Stimulated activated naive CD8-positive, alpha-beta T cell treated with anti-CD3 and anti-CD28 coated beads, Interleukin-15, Interleukin-2, amounts not matched to agents 100 U/mL and 50 U/mL, for 24 hours (primary cell): ENCODE data around the gene APOO.
A peak's percentile ranks its signal among the peaks of the same experiment; 100 is the strongest.
"Not testable (repeated sequence)": the region's sequence is repeated elsewhere in the genome, so short reads cannot be mapped to it uniquely, and the experiment has no call there.

Experiments used
- ATAC-seq: fragments of 150-1000 bp; cut with Tn5 transposase; one replicate; pipeline ENCODE4 v1.10.0; 2021
- DNase-seq: peaks from one replicate; pipeline ENCODE4 v3.0.0; 2021

Gene APOO

GRCh38 chrX:23861215-23861896 is 46.4 kb downstream of the APOO start:
- ATAC-seq = no peak

GRCh38 chrX:23859238-23859637 is 48.5 kb downstream of the APOO start:
- not testable (repeated sequence) for ATAC-seq, DNase-seq

More at GRCh38 chrX:23861215-23861896, 46.4 kb downstream of the APOO start:
- DNase-seq = peak; percentile 5

- DNase-seq = no peak
- no peak for ATAC-seq
Measured at GRCh38 chrX:23857935-23858334, 49.8 kb downstream of the APOO start.

- DNase-seq = no peak
- ATAC-seq = no peak
Measured at GRCh38 chrX:23857363-23857762, 50.4 kb downstream of the APOO start.

GRCh38 chrX:23855569-23855968 is 52.2 kb downstream of the APOO start:
- no peak for ATAC-seq
- DNase-seq = no peak

- ATAC-seq (no peak), DNase-seq (no peak)
Measured at GRCh38 chrX:23854945-23855344, 52.8 kb downstream of the APOO start.

- DNase-seq (no peak), ATAC-seq (no peak)
Measured at GRCh38 chrX:23854122-23854521, 53.6 kb downstream of the APOO start.

- DNase-seq (no peak), ATAC-seq (no peak)
Measured at GRCh38 chrX:23851544-23851943, 56.2 kb downstream of the APOO start.

GRCh38 chrX:23849241-23849640 is 58.5 kb downstream of the APOO start:
- DNase-seq = no peak
- no peak for ATAC-seq

- DNase-seq (no peak), ATAC-seq (no peak)
Measured at GRCh38 chrX:23845351-23845817, 62.4 kb downstream of the APOO start.

GRCh38 chrX:23844502-23845138 is 63.1 kb downstream of the APOO start:
- ATAC-seq (no peak), DNase-seq (no peak)

GRCh38 chrX:23841847-23842522 is 65.8 kb downstream of the APOO start:
- no peak for ATAC-seq
- DNase-seq = no peak

GRCh38 chrX:23840674-23841073 is 67.1 kb downstream of the APOO start:
- no peak for DNase-seq
- no peak for ATAC-seq

GRCh38 chrX:23838953-23839352 is 68.8 kb downstream of the APOO start:
- DNase-seq = no peak
- no peak for ATAC-seq

- no peak for ATAC-seq
Measured at GRCh38 chrX:23832721-23833120, 75.0 kb downstream of the APOO start.

GRCh38 chrX:23828881-23829280 is 78.9 kb downstream of the APOO start:
- DNase-seq (no peak), ATAC-seq (no peak)

More at GRCh38 chrX:23832721-23833120, 75.0 kb downstream of the APOO start:
- DNase-seq = no peak

GRCh38 chrX:23826653-23827052 is 81.1 kb downstream of the APOO start:
- no peak for DNase-seq

GRCh38 chrX:23826216-23826615 is 81.5 kb downstream of the APOO start:
- DNase-seq (no peak), ATAC-seq (no peak)

More at GRCh38 chrX:23826653-23827052, 81.1 kb downstream of the APOO start:
- ATAC-seq = no peak

GRCh38 chrX:23825675-23826074 is 82.1 kb downstream of the APOO start:
- ATAC-seq = no peak
- DNase-seq = no peak

- DNase-seq (no peak), ATAC-seq (no peak)
Measured at GRCh38 chrX:23822841-23823240, 84.9 kb downstream of the APOO start.

- DNase-seq (no peak), ATAC-seq (no peak)
Measured at GRCh38 chrX:23822397-23822796, 85.3 kb downstream of the APOO start.

GRCh38 chrX:23821847-23822246 is 85.9 kb downstream of the APOO start:
- no peak for ATAC-seq
- DNase-seq = no peak

- DNase-seq = no peak
- ATAC-seq = no peak
Measured at GRCh38 chrX:23820235-23820782, 87.4 kb downstream of the APOO start.
